Panc1 (cell line): ENCODE measurements around the gene RMC1.

ENCODE experiments used
- CTCF ChIP-seq: fragments of 450-650 bp; IDR thresholded peaks from 2 replicates; pipeline ENCODE4 v1.5.1; 2017; ENCODE audit warnings: mild to moderate bottlenecking
- POLR2AphosphoS5 ChIP-seq: IDR thresholded peaks from 2 replicates; pipeline ENCODE4 v1.6.1; 2012; ENCODE audit warnings: mild to moderate bottlenecking, low read depth, low read length, moderate library complexity
- SIN3A ChIP-seq: IDR thresholded peaks from 2 replicates; pipeline ENCODE4 v1.6.1; 2012; ENCODE audit warnings: low read depth, mild to moderate bottlenecking, low read length, moderate library complexity, borderline replicate concordance; ENCODE audit not compliant: insufficient read depth
- TCF7L2 ChIP-seq: IDR thresholded peaks from 2 replicates; pipeline ENCODE4 v1.6.1; 2011; ENCODE audit warnings: mild to moderate bottlenecking, low read depth, low read length, inconsistent platforms
- TF ChIP-seq, protein P1 (sequence below), 2 experiments: IDR thresholded peaks; 2 replicates each; pipeline ENCODE4 v1.6.1; 2011 to 2012; ENCODE audit warnings: low read depth in 2 of 2, control low read depth in 1 of 2, low read length in 1 of 2, mild to moderate bottlenecking in 1 of 2, moderate library complexity in 1 of 2; ENCODE audit not compliant: insufficient read depth in 1 of 2

GRCh38 chr18:23565916-23566547, 62.7 kb downstream of the RMC1 start:
- TF ChIP-seq CTCF (no peak), POLR2AphosphoS5 (no peak), TCF7L2 (no peak), SIN3A (no peak)
- TF ChIP-seq, protein P1, sequence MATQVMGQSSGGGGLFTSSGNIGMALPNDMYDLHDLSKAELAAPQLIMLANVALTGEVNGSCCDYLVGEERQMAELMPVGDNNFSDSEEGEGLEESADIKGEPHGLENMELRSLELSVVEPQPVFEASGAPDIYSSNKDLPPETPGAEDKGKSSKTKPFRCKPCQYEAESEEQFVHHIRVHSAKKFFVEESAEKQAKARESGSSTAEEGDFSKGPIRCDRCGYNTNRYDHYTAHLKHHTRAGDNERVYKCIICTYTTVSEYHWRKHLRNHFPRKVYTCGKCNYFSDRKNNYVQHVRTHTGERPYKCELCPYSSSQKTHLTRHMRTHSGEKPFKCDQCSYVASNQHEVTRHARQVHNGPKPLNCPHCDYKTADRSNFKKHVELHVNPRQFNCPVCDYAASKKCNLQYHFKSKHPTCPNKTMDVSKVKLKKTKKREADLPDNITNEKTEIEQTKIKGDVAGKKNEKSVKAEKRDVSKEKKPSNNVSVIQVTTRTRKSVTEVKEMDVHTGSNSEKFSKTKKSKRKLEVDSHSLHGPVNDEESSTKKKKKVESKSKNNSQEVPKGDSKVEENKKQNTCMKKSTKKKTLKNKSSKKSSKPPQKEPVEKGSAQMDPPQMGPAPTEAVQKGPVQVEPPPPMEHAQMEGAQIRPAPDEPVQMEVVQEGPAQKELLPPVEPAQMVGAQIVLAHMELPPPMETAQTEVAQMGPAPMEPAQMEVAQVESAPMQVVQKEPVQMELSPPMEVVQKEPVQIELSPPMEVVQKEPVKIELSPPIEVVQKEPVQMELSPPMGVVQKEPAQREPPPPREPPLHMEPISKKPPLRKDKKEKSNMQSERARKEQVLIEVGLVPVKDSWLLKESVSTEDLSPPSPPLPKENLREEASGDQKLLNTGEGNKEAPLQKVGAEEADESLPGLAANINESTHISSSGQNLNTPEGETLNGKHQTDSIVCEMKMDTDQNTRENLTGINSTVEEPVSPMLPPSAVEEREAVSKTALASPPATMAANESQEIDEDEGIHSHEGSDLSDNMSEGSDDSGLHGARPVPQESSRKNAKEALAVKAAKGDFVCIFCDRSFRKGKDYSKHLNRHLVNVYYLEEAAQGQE (IDR thresholded peaks at IDR 0.05; ENCODE audit: insufficient read depth in 1 of 2, low read depth in 2 of 2, low read length in 1 of 2): no peak
